Thyroid gland (tissue), 4 donors: ENCODE measurements around the gene TCF3. TPM values are rescaled to one million over a fixed set of nuclear protein-coding genes. Genes with fewer than 3 reads are reported as not detected.

Experiments
- DNase-seq, 2 donors: peaks; one replicate each; pipeline ENCODE4 v3.0.0-alpha.2; 2019
- H3K27ac ChIP-seq, 3 donors: fragments of 200-600 bp; sonication (generic); 1 replicate in 2 of 3; 2 replicates in 1 of 3; pipeline ENCODE4 v1.5.1; 2016 to 2019; ENCODE audit warnings: mild to moderate bottlenecking in 1 of 3, moderate library complexity in 1 of 3
- H3K27me3 ChIP-seq: fragments of 200-600 bp; sonication (generic); one replicate; pipeline ENCODE4 v1.5.1; 2019
- H3K36me3 ChIP-seq, 2 donors: fragments of 200-600 bp; sonication (generic); one replicate each; pipeline ENCODE4 v1.5.1; 2016 to 2019
- H3K4me1 ChIP-seq, 2 donors: fragments of 200-600 bp; sonication (generic); one replicate each; pipeline ENCODE4 v1.5.1; 2017 to 2019
- H3K4me3 ChIP-seq, 3 donors: fragments of 200-600 bp; sonication (generic); replicated peaks in 1 of 3; 1 replicate in 2 of 3; 2 replicates in 1 of 3; pipeline ENCODE4 v1.5.1; 2016; ENCODE audit warnings: mild to moderate bottlenecking in 1 of 3
- H3K9me3 ChIP-seq: fragments of 200-600 bp; sonication (generic); one replicate; pipeline ENCODE4 v1.5.1; 2017
- CTCF ChIP-seq, 6 experiments: fragments of 200-600 bp in 3 of 6; fragments of 450-650 bp in 3 of 6; sonication (generic) in 3 of 6; IDR thresholded peaks; one replicate each; pipeline ENCODE4 v1.5.1; 2016 to 2019; ENCODE audit warnings: antibody characterized with exemption in 6 of 6, mild to moderate bottlenecking in 2 of 6, inconsistent platforms in 1 of 6, moderate library complexity in 1 of 6
- POLR2A ChIP-seq, 2 donors: fragments of 450-650 bp; IDR thresholded peaks; one replicate each; pipeline ENCODE4 v1.6.1; 2017; ENCODE audit warnings: antibody characterized with exemption in 2 of 2, mild to moderate bottlenecking in 2 of 2, moderate library complexity in 1 of 2
- WGBS, 2 donors: methylation state at CpG; one replicate each; pipeline ENCODE4 v1.1.5; 2017; 5-methylcytosine and 5-hydroxymethylcytosine counted together
- intact Hi-C: fragments of 100-400 bp; cut with DNase I; formaldehyde crosslinking; loops from one replicate; pipeline ENCODE4 v1.15.1; 2023
- total RNA-seq, 4 donors: library from RNA; depleted of rRNA; stranded (reverse); fragments of >200 nt; gene quantifications; one replicate each; pipeline ENCODE4 v1.2.3, GENCODE V29; 2016

Gene TCF3
- total RNA-seq, 4 donors from 2014 or later: 28.6 to 70.6 (median 43.8) TPM

GRCh38 chr19:1654178-1654792, 1.9 kb upstream of the TCF3 start:
- Histone ChIP-seq H3K4me1 (peaks cover 25 to 36% of the 10 kb centered on the region in 2 donors), H3K9me3 (no peaks in the 10 kb centered on the region), H3K36me3 (no peaks in the 10 kb centered on the region), H3K27ac (no peak overlapping the region), H3K4me3 (no peak overlapping the region), H3K27me3 (no peaks in the 10 kb centered on the region)
- 72 to 77% methylated on average over 10 to 14 of the region's 18 CpGs for WGBS, 2 donors
- no peak for TF ChIP-seq POLR2A (IDR thresholded peaks at IDR 0.05)
- TF ChIP-seq CTCF (IDR thresholded peaks at IDR 0.05): no peak
- intact Hi-C loops: no loop called here
- no peak for DNase-seq

GRCh38 chr19:1653300-1653628, 849 bp upstream of the TCF3 start:
- Histone ChIP-seq H3K4me1 (peaks cover 35 to 44% of the 10 kb centered on the region in 2 donors), H3K4me3 (peak overlapping the region in 1 of 3 donors; percentile 43), H3K36me3 (no peaks in the 10 kb centered on the region), H3K27ac (peak overlapping the region; percentile 13 to 100 (median 99)), H3K9me3 (no peaks in the 10 kb centered on the region), H3K27me3 (no peaks in the 10 kb centered on the region)
- no peak for DNase-seq
- intact Hi-C loops: no loop called here
- TF ChIP-seq CTCF (IDR thresholded peaks at IDR 0.05) (no peak), POLR2A (IDR thresholded peaks at IDR 0.05) (no peak)
- WGBS, 2 donors: 36 to 37% methylated on average over 13 to 14 of the region's 18 CpGs

GRCh38 chr19:1651568-1652291, 685 bp downstream of the TCF3 start:
- peak; percentile 49 to 55 for DNase-seq
- H3K27ac ChIP-seq: peak overlapping the region in 2 of 3 donors; percentile 45 to 49

GRCh38 chr19:1650650-1651567, 1.5 kb downstream of the TCF3 start:
- Histone ChIP-seq H3K4me1 (peaks cover 30 to 37% of the 10 kb centered on the region in 2 donors), H3K27ac (peak overlapping the region in 2 of 3 donors; percentile 45 to 49), H3K9me3 (no peaks in the 10 kb centered on the region), H3K36me3 (no peaks in the 10 kb centered on the region), H3K4me3 (peak overlapping the region; percentile 39 to 92 (median 73)), H3K27me3 (no peaks in the 10 kb centered on the region)
- intact Hi-C loops: loop anchor here (2.0 kb wide), 1 partner anchor 44 kb away; no protein-coding TSS in a partner anchor
- 5 to 10% methylated on average over 35 to 36 of the region's 36 CpGs for WGBS, 2 donors
- DNase-seq: no peak
- TF ChIP-seq POLR2A (IDR thresholded peaks at IDR 0.05): no peak
- no peak for TF ChIP-seq CTCF (IDR thresholded peaks at IDR 0.05)

More at GRCh38 chr19:1651568-1652291, 685 bp downstream of the TCF3 start:
- Histone ChIP-seq H3K36me3 (no peaks in the 10 kb centered on the region), H3K4me1 (peaks cover 30 to 37% of the 10 kb centered on the region in 2 donors), H3K27me3 (no peaks in the 10 kb centered on the region), H3K9me3 (no peaks in the 10 kb centered on the region), H3K4me3 (peak overlapping the region; percentile 39 to 92 (median 73))
- intact Hi-C loops: loop anchor here (2.0 kb wide), 1 partner anchor 45 kb away; no protein-coding TSS in a partner anchor
- WGBS, 2 donors: 0 to 2% methylated on average over 1 to 12 of the region's 101 CpGs
- no peak for TF ChIP-seq CTCF (IDR thresholded peaks at IDR 0.05)
- no peak for TF ChIP-seq POLR2A (IDR thresholded peaks at IDR 0.05)
